CD4-positive, alpha-beta T cell treated with Interleukin-4 for 1 hour (primary cell): ENCODE measurements around the gene HPCAL4.

Experiments
- DNase-seq, 2 donors: peaks; one replicate each; pipeline ENCODE4 v3.0.0-alpha.2; 2020 to 2022

Gene HPCAL4

GRCh38 chr1:39691383-39692151 lies at the start of gene HPCAL4:
Gene HPCAL4 (minus strand): TSS chr1:39691433. CDS start chr1:39684603, 6,830 bp downstream.
- DNase-seq: peak; percentile 93 to 95

GRCh38 chr1:39738622-39739366 lies 47.6 kb upstream of the HPCAL4 start, which contains the start of gene PPIE:
Gene PPIE (plus strand): TSS chr1:39738882. CDS start chr1:39738901, 19 bp downstream.
- DNase-seq: peak; percentile 94 to 95

- DNase-seq: no peak
Observed at GRCh38 chr1:39737546-39738169, 46.4 kb upstream of the HPCAL4 start.

GRCh38 chr1:39735731-39736130 lies 44.5 kb upstream of the HPCAL4 start:
- DNase-seq: no peak

- DNase-seq: no peak
Observed at GRCh38 chr1:39733161-39733560, 41.9 kb upstream of the HPCAL4 start.

- DNase-seq: no peak
Observed at GRCh38 chr1:39732730-39733129, 41.5 kb upstream of the HPCAL4 start.

- no peak for DNase-seq
Observed at GRCh38 chr1:39729842-39730241, 38.6 kb upstream of the HPCAL4 start.

- DNase-seq: no peak
Observed at GRCh38 chr1:39729030-39729429, 37.8 kb upstream of the HPCAL4 start.

GRCh38 chr1:39727932-39728317 lies 36.7 kb upstream of the HPCAL4 start:
- DNase-seq: no peak

- no peak for DNase-seq
Observed at GRCh38 chr1:39727221-39727931, 36.1 kb upstream of the HPCAL4 start.

- DNase-seq: no peak
Observed at GRCh38 chr1:39726600-39726999, 35.4 kb upstream of the HPCAL4 start.

GRCh38 chr1:39722495-39722894 lies 31.3 kb upstream of the HPCAL4 start:
- no peak for DNase-seq

GRCh38 chr1:39721664-39722063 lies 30.4 kb upstream of the HPCAL4 start:
- no peak for DNase-seq

GRCh38 chr1:39720094-39720999 lies 29.1 kb upstream of the HPCAL4 start:
- DNase-seq: peak in 1 of 2 donors; percentile 83

- no peak for DNase-seq
Observed at GRCh38 chr1:39717809-39718208, 26.6 kb upstream of the HPCAL4 start.

- no peak for DNase-seq
Observed at GRCh38 chr1:39713557-39713956, 22.3 kb upstream of the HPCAL4 start.

- no peak for DNase-seq
Observed at GRCh38 chr1:39711966-39712340, 20.7 kb upstream of the HPCAL4 start.

GRCh38 chr1:39711104-39711965 lies 20.1 kb upstream of the HPCAL4 start:
- DNase-seq: no peak

- no peak for DNase-seq
Observed at GRCh38 chr1:39707506-39707905, 16.3 kb upstream of the HPCAL4 start.

- DNase-seq: no peak
Observed at GRCh38 chr1:39704757-39705156, 13.5 kb upstream of the HPCAL4 start.

GRCh38 chr1:39701049-39701439 lies 9.8 kb upstream of the HPCAL4 start:
- no peak for DNase-seq
